Activated CD4-positive, CD25-positive, alpha-beta regulatory T cell (primary cell): ENCODE data around the gene POLR3K.

Source experiments
- DNase-seq, 4 experiments: peaks; one replicate each; lab custom pipeline; 2025; lab: John Stamatoyannopoulos, UW

The POLR3K gene

DNA sequence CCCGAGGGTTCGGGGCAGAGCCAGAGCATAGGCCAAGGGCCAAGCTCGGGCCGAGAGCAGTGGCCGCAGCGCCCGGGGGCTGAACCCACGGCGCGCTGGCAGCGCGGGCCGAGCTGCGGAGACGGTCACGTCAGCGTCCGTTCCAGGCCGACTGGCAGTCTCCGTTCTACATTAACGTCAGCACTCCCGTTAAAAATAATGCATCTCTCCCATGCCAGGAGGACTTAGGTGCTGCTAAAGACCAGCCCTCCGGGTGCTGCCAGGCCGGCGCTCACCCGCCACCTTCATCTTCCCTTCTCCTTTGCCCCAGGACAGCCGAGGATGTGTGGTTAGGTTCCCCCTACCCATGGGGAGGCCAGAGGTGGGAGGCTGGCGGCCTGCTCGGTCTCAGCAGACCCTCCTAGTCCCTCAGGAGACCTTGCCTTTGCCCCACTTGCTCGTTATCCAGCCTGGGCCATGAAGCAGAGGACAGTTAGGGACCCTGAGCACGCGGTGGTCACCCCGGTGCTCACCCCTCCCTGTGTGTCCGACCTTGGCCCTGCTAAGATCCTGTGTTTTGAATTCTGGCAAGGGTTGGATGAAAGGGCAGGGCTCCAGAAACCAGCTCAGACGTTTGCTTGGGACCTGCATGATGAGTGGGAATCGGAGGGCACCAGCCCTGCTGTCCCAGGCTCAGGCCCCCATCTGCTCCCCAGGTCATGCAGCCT is 25.2 kb upstream of the POLR3K start:
- no peak for DNase-seq

DNA sequence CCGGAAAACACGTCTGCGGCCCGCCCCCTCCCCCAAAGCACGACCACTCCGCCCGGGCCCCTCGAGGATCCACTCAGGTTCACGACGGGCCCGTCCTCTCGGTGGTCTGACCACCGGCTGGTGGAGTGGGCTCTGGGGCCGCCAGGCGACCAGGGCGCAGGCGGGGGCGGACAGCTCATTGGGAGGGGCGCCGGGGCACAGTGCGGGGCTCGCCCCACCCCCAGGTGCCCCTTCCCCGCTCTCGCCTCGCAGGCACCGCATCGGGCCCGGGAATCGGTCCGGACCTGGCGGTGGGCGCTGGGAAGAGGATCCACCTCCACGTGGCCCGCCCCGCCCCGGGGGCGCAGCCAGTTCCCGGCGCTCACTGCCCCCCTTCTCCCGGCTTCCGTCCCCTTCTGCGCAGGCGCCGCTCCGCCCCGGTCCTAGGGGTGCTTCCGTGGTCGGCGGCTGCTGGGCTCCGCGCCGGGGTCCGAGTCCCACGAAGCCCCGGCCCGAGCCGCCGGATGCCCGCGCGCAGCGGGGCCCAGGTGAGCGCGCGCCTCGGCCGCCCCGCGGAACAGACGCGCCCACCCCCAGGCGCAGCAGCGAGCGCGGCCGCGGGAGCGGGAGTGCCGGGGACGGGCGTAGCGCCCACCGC is 24.5 kb upstream of the POLR3K start, which contains the start of gene MPG:
MPG (plus strand) TSS at position 419 of the 637 bp plus-strand sequence; CDS start at position 504, 85 bp downstream.
- peak; percentile 65 to 71 (median 68) for DNase-seq

GRCh38 chr16:77273-77806 is 23.9 kb upstream of the POLR3K start:
- DNase-seq: no peak

DNA sequence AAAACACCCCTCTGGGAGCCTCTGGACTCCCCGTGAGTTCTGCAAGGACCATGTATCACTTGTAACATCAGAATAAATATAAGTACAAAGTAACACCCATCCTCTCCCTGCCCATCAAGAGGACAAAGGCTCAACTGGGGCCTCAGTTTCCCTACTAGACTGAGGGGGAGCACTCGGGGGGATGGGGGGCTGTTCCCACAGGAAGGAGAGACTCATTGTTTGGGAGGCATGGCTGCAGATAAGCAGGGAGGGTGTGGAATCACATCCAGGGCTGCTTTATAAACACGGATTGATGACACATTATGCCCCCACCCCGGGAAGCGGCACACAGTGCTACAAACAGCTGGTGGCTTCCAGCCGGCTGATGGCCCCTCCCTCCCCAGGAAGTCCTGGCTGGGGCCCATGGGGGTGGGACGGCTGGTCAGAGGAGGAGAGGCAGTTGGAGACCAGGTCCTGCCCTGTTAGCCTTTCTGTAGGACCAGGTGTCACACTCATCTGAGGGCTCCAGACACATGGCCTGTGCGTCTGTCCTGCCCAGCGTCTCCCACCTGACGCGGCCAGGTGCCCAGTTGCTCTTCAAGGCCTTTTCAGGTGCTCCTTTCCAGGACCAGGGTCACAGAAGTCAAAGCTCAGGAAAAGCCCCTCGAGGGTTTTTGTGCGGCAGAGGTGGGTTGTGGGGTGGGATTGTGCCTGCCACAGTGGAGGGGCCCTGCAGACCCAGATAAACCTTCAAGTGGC is 23.3 kb upstream of the POLR3K start:
- DNase-seq: no peak

GRCh38 chr16:75580-76501 is 22.4 kb upstream of the POLR3K start:
- no peak for DNase-seq

DNA sequence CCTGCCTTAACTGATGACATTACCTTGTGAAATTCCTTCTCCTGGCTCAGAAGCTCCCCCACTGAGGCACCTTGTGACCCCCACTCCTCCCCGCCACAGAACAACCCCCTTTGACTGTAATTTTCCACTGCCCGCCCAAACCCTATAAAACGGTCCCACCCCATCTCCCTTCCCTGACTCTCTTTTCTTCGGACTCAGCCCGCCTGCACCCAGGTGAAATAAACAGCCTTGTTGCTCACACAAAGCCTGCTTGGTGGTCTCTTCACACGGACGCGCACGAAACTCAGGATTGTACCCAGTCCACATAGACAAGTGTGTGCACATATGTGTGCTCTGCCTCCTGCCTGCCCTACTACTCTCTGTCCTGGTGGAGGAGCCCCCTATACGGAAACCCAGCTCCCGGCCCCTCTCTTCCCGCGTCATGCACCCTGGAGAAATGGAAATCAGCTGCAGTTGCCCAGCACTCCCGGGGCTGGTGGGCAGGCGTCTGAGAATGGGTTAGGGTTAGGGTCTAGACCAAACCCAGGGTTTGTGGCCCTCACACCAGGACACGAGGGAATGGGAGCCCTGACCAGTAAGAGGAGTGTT is 21.4 kb upstream of the POLR3K start:
- no peak for DNase-seq

GRCh38 chr16:74051-74746 is 20.8 kb upstream of the POLR3K start:
- DNase-seq: no peak

GRCh38 chr16:72561-73548 is 19.4 kb upstream of the POLR3K start, which contains the start of gene RHBDF1:
Gene RHBDF1, minus strand, starts transcription at chr16:72631. Its CDS starts 7,616 bp downstream, at chr16:65015.
- no peak for DNase-seq

DNA sequence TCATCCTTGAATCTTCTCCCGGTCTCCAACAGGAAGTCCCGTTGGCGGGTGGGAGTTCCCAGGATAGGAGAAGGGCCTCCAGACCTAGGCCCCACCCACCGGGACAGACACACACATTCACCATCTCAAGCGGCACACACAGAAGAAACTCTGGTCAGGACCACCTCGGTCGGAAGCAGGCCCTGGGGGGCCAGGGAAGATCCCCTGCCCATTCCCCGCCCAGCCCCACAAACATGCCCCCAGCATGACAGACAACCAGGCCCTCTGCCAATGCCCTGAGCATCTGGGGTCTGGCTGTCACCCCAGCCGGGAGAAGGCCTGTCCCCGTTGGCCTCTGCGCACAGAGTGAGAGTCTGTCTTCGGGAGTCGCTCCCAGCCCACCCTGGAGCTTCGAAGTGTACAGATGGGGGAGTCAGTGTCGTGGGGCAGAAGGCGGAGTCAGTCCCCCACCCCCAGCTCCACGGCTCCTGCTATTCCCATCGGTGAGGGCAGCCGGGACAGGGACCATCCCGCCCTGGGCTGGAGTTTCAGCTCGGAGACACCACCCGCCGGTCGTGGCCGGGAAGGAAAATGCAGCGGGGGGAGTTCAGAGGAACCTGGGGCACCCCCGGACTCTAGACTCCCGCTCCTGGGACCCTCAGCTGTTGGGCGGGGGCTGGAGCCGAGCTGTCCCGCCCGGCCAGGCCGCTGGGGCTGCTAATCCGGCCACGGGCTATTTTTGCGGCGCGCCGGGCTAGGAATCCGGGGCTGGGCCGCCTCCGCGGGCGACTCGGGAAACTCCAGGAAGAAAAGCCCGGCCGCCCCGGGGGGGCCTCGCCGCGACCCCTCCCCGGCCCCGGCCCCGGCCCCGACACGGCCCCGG is 18.4 kb upstream of the POLR3K start:
- no peak for DNase-seq

DNA sequence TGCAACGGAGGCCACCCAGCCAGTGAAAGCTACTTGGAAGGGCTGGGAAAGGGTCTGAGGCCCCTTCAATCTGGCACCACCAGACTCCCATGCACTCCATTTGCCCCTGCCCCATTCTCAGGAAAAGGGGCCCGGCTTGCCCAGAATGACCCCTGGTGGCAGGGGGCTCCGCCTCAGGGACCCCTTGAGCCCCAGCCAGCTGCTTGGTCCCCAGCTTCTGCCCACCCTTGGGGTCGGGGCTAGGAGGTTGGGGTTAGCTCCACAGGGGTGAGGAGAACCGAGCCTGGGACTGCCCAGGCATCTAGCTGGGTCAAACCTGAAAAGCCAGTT is 17.8 kb upstream of the POLR3K start:
- no peak for DNase-seq

DNA sequence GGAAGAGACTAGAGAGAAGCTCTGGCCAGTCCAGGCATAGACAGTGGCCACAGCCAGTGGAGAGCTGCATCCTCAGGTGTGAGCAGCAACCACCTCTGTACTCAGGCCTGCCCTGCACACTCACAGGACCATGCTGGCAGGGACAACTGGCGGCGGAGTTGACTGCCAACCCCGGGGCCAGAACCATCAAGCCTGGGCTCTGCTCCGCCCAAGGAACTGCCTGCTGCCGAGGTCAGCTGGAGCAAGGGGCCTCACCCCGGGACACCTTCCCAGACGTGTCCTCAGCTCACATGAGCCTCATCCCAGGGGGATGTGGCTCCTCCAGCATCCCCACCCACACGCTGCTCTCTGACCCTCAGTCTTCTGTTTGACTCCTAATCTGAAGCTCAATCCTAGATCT is 15.8 kb upstream of the POLR3K start:
- no peak for DNase-seq

DNA sequence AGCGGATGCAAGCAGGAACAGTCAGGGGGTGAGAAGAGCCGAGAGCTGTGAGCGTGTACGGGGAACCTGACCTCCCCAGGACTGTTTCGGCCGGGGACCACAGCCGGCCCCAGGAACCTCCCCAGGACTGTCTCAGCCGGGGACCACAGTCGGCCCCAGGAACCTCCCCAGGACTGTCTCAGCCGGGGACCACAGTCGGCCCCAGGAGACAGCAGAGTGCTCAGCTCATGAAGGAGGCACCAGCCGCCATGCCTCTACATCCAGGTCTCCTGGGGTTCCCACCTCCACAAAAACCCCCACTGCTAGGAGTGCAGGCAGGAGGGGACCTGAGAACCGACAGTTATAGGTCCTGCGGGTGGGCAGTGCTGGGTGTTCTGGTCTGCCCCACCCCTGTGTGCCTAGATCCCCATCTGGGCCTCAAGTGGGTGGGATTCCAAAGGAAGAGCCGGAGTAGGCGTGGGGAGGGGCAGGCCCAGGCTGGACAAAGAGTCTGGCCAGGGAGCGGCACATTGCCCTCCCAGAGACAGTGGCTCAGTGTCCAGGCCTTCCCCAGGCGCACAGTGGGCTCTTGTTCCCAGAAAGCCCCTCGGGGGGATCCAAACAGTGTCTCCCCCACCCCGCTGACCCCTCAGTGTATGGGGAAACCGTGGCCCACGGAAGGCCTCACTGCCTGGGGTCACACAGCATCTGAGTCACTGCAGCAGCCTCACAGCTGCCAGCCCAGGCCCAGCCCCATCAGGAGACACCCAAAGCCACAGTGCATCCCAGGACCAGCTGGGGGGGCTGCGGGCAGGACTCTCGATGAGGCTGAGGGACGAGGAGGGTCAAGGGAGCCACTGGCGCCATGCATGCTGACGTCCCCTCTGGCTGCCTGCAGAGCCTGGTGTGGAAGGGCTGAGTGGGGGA is 14.7 kb upstream of the POLR3K start:
- DNase-seq: no peak

DNA sequence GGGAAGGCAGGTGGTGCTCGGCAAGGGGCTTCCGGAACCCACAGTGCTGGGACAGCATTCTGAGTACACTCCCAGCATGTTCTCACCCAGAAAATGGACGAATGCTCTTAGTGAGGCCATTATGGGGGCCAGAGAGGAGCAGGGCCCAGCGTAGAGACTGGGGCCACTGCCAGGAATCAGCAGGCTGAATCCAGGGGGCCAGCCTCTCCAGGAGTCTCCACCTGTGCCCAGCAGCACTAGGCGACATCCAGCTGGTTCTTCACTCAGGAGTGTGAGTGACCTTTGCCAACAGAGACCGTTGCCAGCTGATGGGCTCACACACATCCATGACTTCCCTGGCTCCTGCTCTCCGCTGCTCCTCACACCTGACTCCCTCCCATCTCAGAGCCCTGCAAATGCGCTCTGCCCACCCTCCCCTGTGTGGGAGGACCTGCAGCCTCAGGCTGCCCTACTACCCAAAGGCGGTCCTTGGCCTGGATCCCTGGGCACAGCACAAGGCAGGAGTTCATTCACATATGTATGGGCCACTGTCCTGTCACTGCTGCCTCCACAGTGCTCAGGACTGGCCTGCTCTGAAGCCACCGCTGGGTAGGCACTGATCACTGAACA is 13.9 kb upstream of the POLR3K start:
- DNase-seq: no peak

DNA sequence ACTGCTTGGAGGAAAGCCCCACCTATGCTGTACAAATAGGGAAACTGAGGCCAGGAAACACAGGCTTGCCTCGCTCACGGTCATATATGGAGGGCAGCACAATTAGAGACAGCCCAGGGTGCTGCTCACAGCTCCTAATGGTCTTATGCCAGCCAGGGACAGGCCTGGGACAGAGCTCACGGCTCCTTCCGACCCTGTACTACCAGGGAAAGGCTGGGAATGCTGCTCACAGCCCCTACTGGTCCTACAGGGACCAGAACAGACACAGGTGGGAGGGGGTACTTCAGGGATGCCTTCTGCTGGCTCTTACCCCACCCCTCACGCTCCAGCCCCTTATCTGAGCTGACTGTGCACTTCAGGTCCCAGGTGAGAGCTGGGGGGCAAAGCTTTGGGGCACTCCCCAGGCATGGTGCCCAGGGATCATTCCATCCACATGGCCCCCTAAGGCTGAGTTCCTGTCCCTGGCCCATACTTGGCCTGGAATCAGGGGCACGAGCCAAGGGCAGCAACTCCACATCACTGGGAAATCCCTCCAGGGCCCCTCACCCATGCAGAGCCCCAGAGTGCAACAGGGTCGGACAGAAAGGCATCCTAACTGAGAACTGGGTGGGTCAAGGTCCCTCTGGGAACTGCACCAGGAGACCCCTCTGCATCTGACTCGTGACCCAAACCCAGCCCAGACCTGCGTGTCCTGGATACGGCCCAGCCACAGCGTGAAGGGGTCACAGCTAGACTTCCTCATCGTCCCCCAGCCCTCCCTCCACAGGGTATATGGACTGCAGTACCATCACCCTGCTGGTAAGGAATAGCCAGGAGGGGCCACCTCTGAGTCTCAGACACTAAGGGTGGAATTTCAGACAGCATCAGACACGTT is 13.1 kb upstream of the POLR3K start:
- DNase-seq: no peak

DNA sequence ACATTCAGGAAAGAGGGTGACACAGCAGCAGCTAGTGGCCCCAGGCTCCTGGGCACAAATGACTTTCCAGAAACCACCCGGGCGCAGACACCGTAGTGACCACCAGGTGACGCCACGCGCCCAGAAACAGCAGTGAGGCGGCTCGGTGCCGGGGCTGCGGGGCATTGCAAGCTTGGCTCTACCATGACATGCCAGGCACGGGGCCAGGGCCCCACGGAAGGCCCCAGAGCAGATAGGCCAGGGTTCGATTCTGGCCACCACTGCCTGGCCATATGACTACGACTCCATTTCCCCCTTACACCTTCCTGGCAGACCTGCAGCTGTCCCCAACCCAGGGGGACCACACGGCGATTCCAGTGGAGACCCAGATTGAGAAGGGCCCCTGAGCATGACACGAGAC is 12.3 kb upstream of the POLR3K start:
- peak; percentile 67 to 78 (median 70) for DNase-seq

- DNase-seq: no peak
These were observed 11.5 kb upstream of the POLR3K start for GRCh38 chr16:64914-65255.
